Cardiac septum (tissue), 1 donor: ENCODE measurements around the gene IGSF23. TPM values are rescaled to one million over a fixed set of nuclear protein-coding genes. Genes with fewer than 3 reads are reported as not detected.
"Not testable (repeated sequence)": the region's sequence is repeated elsewhere in the genome, so short reads cannot be mapped to it uniquely, and the experiment has no call there.

Source experiments
- DNase-seq: peaks from one replicate; pipeline ENCODE4 v3.0.0-alpha.2; 2020; ENCODE audit warnings: low spot score
- intact Hi-C: fragments of 100-400 bp; cut with DNase I; formaldehyde crosslinking; loops from one replicate; pipeline ENCODE4 v1.14.0; 2022
- total RNA-seq: library from RNA; stranded (reverse); fragmentation: NEBNext Ultra II Directional; extraction: Animal tissue kit (Norgen Biotek cat#: 25700); gene quantifications from one replicate; pipeline ENCODE4 v1.2.1, GENCODE V29; 2021
- donor health status: DM: no; HTN: no; CAD: no.

IGSF23 gene
- total RNA-seq, 1 donor from 2014 or later, result not detected

GRCh38 chr19:44657211-44657921, 44.0 kb downstream of the IGSF23 start:
- intact Hi-C loops, result loop anchor here (2.0 kb wide), 1 partner anchor 87 kb away; no protein-coding TSS in a partner anchor
- DNase-seq, result peak; percentile 83

GRCh38 chr19:44658069-44658733, 44.8 kb downstream of the IGSF23 start:
- intact Hi-C loops, result no loop called here
- DNase-seq, result no peak

GRCh38 chr19:44660081-44660480, 46.7 kb downstream of the IGSF23 start:
- no peak for DNase-seq

GRCh38 chr19:44661205-44661604, 47.8 kb downstream of the IGSF23 start:
- no peak for DNase-seq
- intact Hi-C loops, result no loop called here

More at GRCh38 chr19:44660081-44660480, 46.7 kb downstream of the IGSF23 start:
- intact Hi-C loops, result no loop called here

GRCh38 chr19:44661904-44662303, 48.5 kb downstream of the IGSF23 start:
- intact Hi-C loops, result no loop called here
- no peak for DNase-seq

GRCh38 chr19:44662691-44663385, 49.5 kb downstream of the IGSF23 start:
- intact Hi-C loops, result no loop called here
- DNase-seq, result no peak

- intact Hi-C loops, result no loop called here
- no peak for DNase-seq
These were observed 50.6 kb downstream of the IGSF23 start for GRCh38 chr19:44663996-44664395.

GRCh38 chr19:44664976-44665375, 51.6 kb downstream of the IGSF23 start:
- intact Hi-C loops, result no loop called here
- no peak for DNase-seq

- no peak for DNase-seq
- intact Hi-C loops, result no loop called here
These were observed 53.6 kb downstream of the IGSF23 start for GRCh38 chr19:44666852-44667556.

- intact Hi-C loops, result no loop called here
- no peak for DNase-seq
These were observed 55.8 kb downstream of the IGSF23 start for GRCh38 chr19:44668985-44669764.

GRCh38 chr19:44670027-44670426, 56.7 kb downstream of the IGSF23 start:
- intact Hi-C loops, DNase-seq: not testable (repeated sequence)

- intact Hi-C loops, result no loop called here
These were observed 58.0 kb downstream of the IGSF23 start, which contains the start of gene CEACAM19 for GRCh38 chr19:44671400-44671799. TSS of gene CEACAM19 (plus strand) at chr19:44671482. CDS start at chr19:44671932, 450 bp downstream.

GRCh38 chr19:44672226-44672625, 58.9 kb downstream of the IGSF23 start:
- no peak for DNase-seq
- intact Hi-C loops, result no loop called here

More at GRCh38 chr19:44671400-44671799, 58.0 kb downstream of the IGSF23 start, which contains the start of gene CEACAM19:
- DNase-seq, result no peak

GRCh38 chr19:44673510-44673909, 60.1 kb downstream of the IGSF23 start:
- no peak for DNase-seq
- intact Hi-C loops, result no loop called here

GRCh38 chr19:44675521-44675920, 62.2 kb downstream of the IGSF23 start:
- DNase-seq, result no peak
- intact Hi-C loops, result no loop called here

- DNase-seq, result no peak
- intact Hi-C loops, result no loop called here
These were observed 63.9 kb downstream of the IGSF23 start for GRCh38 chr19:44677019-44677811.

- intact Hi-C loops, result no loop called here
- DNase-seq, result no peak
These were observed 67.2 kb downstream of the IGSF23 start for GRCh38 chr19:44680536-44680935.
